ENCODE data around the gene PROCR.
"Not testable (repeated sequence)": the region's sequence is repeated elsewhere in the genome, so short reads cannot be mapped to it uniquely, and the experiment has no call there.

PROCR gene

DNA sequence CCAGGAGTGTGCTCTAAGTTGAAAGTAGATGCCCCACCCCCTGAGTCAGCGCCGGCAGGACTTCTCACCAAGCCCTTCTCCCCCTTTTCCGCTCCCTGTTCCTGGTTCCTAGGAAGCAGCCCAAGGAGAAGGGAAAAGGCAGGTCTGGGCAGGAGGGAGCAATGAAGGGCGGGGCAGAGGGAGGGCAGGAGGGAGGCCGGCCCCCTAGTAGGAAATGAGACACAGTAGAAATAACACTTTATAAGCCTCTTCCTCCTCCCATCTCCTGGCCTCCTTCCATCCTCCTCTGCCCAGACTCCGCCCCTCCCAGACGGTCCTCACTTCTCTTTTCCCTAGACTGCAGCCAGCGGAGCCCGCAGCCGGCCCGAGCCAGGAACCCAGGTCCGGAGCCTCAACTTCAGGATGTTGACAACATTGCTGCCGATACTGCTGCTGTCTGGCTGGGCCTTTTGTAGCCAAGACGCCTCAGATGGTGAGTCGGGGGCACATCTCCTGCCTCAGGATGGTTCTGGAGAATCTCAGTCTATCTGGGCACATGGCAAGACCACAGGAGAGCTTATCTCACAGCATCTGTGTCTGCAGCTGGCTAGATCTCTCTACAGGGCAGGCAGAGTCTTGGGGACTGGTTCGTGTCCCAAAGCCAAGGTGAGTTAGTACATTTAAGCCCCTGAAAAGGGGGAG, at the start of gene PROCR:
Gene PROCR (plus strand): TSS at position 320 of the 681 bp plus-strand sequence. CDS start 83 bp downstream, at position 403.
- DNase-seq: peak; percentile 70

GRCh38 chr20:35122756-35123405, 49.0 kb upstream of the PROCR start:
- DNase-seq: no peak

GRCh38 chr20:35125753-35126152, 46.1 kb upstream of the PROCR start:
- DNase-seq: no peak

DNA sequence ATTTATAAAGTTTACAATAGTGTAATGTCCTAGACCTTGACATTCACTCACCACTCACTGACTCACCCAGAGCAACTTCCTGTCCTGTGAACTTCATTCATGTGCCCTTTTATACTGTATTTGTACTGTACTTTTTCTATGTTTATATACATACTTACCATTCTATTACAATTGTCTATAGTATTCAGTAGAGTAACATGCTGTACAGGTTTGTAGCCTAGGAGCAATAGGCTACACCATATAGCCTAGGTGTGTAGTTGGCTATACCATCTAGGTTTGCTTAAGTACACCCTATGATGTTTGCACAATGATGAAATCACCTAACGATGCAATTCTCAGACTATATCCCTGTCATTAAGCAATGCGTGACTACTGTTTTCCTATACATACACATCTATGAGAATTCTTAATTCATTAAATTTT, 42.2 kb upstream of the PROCR start:
- no peak for DNase-seq

DNA sequence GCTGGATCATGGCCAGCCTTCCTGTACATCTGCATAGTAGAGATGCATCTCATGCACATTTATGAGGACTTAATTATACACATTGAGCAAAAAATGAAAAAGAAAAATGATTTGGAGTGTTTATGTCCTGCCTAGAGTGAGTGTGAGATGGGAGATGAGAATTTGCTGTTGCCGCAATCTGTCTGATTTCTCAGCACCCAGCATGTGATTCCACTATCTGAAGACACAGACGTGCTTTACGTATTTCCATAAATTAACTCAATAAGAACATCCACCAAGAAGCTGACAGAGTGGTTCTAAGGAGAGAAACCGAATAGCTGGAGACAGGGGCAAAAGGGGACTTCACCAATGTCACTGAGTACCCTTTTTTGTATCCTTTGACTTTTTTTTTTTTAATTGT, 39.9 kb upstream of the PROCR start:
- no peak for DNase-seq

DNA sequence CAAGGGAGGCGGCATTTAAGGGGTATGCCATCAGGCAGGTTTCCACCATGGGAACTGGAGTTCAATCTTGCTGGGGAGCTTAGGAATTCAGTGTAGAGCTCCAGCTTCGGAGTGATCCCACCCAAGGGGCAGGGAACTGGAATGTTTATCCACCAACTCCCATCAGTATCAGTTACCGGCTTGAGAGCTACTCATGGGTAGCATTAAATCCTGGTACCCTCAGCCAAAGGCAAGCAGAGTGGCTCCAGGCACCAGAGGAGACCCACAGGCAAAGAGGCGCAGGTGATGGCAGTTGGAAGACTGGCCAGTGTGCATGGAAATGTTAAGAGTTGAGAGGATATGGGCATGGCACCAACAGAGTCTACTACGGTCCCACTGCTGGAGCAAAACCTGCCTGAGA, 38.8 kb upstream of the PROCR start:
- no peak for DNase-seq

DNA sequence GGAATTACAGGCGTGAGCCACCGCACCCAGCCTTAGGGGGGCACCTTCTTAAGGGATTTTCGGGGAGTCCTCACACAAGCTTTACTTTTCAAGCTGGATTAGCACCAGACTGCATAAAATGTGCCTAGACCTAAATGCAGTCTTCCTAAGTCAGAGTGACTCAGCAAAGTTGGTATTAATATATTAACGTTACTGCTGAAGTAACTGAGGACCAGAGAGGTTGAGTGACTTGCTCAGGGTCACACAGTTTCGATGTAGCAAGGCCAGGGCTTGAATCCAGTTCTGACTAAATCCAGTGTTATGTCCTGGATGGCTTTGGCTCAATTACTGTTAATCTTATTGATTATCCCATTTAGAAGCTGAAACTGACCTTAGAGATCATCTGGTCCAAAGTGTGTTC, 38.1 kb upstream of the PROCR start:
- no peak for DNase-seq

DNA sequence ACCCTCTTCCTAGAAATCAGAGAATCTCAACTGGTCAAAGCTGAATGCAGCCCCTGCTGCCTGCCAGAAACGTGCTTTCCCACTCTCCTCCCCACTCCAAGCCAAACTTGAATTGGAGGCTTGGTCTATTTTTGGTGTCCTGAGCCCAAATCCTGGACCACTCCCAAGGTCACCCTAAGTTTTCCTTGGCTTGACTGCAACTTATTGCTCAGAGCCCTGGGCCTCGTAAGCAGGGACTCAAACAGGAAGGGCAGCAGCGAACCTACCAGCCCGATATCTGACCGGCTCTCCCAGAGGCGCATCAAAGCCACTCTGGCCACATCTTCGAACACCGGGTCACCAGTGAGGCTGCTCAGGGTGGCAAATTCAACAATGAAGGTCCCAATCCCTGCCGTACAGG, 37.4 kb upstream of the PROCR start:
- DNase-seq: no peak

DNA sequence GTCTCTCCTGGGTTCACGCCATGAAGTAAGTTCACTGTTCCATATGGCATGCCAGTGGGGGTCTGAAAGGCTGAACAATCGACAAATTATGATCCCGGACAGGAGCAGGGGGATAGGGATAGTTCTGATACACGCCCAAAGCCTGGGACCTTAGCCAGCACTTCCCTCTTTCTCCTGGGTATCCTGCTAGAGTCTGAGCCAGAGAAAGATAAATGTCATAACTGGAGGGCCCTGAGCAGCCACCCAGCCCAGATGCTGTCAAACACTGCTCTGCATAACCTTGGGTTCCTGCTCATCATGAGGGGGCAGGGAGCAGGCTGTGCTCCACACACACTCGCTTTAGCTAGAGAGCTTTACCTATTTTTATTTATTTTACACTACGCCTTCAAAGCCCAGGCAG, 37.0 kb upstream of the PROCR start:
- no peak for DNase-seq

- DNase-seq: no peak
Observed at GRCh38 chr20:35135867-35136586, 35.8 kb upstream of the PROCR start.

DNA sequence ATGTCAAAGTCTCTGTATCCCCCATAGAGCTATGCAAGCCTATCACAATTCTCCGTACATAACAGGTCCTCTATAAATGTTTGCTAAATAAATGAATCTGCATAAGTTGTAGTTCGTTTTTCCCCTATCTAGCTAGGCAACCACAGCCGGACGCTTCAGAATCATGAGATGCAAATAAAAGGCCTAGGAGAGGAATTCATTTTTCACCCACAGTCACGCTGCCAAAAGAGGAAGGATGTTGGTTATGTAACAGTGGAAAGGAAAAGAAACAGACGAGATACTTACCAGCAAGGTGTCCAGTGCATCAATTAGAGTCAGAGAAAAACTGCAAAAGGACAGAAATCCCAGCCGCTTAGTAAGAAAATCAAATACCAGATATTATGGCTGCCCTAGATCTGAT, 27.2 kb upstream of the PROCR start:
- no peak for DNase-seq

DNA sequence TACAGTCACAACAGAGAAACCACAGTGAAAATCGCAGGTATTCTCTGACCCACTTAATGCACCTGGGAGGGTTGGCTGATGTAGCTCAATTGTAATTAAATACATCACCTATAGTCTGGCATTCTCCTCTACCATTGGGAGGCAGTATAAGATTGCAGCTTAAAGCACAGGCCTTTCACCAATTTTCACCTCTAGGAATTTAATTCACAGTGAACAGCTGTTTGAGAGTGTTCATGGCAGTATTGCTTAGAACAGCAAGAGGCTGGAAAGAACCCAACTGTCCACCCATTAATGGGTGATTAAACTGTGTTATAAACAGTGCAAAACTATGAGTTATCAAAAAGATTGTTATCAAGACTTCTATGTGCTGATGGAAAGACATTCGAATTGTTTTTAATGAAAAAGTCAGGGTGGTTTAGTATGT, 26.7 kb upstream of the PROCR start:
- no peak for DNase-seq

GRCh38 chr20:35146299-35146919, 25.5 kb upstream of the PROCR start:
- DNase-seq: no peak

DNA sequence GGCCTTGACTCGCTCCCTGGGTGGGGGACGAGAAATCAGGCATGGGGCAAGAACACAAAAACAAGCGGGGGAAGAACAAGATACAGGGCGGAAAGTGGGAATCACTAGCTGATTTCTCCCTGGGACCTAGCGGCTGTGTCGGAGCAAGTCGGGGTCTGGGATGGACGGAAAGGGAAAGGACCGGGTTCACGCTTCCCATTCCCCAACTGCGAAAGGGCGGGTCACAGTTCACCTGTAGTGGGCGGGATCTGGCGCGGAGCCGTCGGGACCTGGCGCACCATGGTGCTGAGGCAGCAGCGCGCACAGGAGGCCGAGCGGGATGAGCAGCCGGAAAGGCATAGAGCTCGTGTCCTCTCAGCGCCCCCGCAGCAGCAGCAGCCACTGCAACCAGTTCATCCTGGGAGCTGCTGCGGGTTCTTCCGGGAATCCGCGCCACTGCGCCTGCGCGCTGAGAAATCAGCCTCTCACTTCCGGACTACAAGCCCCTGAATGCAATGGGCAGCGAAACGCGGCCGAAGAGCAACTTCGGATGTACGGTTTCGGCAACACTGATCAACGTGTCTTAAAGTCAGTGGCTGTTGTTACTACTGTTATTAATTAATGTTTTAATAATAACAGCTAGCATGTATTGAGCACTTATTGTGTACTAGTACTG, 24.8 kb upstream of the PROCR start, which contains the start of gene EDEM2:
Gene EDEM2 (minus strand): TSS at position 417 of the 655 bp plus-strand sequence. CDS start 78 bp downstream, at position 339.
- DNase-seq: peak; percentile 94

- DNase-seq: not testable (repeated sequence)
Observed at GRCh38 chr20:35147575-35148071, 24.2 kb upstream of the PROCR start.

GRCh38 chr20:35150846-35151579, 20.9 kb upstream of the PROCR start:
- DNase-seq: no peak

DNA sequence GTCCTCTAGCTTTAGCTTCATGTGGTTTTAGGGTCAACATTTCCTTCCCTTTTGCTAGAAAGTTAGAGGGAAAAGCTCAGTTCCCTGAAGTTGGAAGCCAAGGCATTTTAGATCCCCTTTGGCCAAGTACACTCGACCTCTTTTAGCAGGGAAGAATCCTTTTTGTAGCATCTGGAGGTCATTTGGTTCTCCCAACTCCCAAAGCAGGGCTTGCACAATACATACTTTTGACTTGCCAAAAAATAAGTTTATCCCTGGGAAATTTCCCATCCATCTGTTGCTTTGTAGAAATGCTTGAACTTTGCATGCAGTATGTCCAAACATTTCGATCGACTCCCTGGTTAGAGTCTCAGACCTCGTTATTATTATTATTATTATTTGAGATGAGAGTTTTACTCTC, 20.1 kb upstream of the PROCR start:
- DNase-seq: no peak

DNA sequence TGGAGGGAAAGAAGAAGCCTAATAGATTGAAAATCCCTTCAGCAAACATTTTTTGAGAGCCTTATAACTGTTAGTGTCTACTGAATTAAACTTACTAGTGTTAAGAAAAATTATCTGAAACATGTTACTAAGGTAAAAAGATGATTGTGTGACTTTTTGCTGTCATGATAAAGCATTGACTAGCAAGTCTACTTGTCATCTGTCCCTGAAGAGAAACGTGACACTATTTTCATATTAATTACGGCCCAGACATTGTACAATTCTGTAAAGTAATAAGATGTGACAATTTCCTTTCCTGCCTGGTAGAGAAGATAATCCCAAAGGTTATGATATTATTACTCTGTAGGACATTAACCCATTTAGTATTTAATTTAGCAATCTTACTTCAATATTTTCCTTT, 15.9 kb upstream of the PROCR start:
- no peak for DNase-seq

DNA sequence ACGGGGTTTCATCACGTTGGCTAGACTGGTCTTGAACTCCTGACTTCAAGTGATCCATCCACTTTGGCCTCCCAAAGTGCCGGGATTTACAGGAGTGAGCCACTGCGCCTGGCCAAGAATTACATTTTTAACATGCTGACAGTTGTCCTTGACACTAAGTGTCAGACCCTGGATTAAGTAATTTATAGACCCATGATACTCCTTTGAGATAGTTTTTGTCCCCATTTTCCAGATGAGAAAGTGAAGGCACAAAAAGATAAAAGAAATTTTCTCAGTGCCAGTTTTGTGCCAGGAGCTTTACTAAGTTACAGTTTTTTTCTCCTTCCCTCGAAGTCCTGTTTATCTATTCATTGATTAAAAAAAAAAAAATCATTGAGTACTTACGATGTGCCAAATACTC, 14.9 kb upstream of the PROCR start:
- no peak for DNase-seq

DNA sequence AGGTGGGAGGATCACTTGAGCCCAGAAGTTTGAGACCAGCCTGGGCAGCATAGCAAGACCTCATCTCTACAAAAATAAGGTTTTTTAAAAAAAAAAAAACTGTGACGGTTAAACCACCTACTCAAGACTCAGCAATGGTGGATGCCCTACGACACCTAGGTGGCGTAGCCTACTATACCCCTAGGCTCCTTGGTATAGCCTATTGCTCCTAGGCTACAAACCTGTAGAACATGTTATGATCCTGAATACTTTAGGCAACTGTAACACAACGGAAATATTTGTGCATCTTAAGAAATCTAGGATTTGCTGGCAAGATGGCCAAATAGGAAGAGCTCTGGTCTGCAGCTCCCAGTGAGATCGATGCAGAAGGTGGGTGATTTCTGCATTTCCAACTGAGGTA, 11.5 kb upstream of the PROCR start:
- not testable (repeated sequence) for DNase-seq

DNA sequence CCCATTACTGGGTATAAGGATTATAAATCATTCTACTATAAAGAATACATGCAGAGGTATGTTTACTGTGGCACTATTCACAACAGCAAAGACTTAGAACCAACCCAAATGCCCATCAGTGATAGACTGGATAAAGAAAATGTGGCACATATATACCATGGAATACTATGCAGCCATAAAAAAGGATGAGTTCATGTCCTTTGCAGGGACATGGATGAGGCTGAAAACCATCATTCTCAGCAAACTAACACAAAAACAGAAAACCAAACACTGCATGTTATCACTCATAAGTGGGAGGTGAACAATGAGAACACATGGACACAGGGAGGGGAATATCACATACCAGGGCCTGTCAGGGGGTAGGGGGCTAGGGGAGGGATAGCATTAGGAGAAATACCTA, 7.3 kb upstream of the PROCR start:
- not testable (repeated sequence) for DNase-seq

Measured in GOT3 (cell line).